OCI-M1 (cell line): ENCODE measurements around the gene PSTK.

Experiments
- DNase-seq: peaks from one replicate; lab custom pipeline; 2025; lab: John Stamatoyannopoulos, UW

Gene PSTK

GRCh38 chr10:122992031-122992585 is 11.9 kb downstream of the PSTK start:
- no peak for DNase-seq

GRCh38 chr10:122993797-122994336 is 13.7 kb downstream of the PSTK start:
- no peak for DNase-seq

GRCh38 chr10:122995936-122996335 is 15.7 kb downstream of the PSTK start:
- no peak for DNase-seq

GRCh38 chr10:122997864-122998263 is 17.7 kb downstream of the PSTK start:
- DNase-seq = no peak

GRCh38 chr10:122998360-122998917 is 18.2 kb downstream of the PSTK start:
- DNase-seq = no peak

- DNase-seq = no peak
Measured at GRCh38 chr10:122998934-122999333, 18.7 kb downstream of the PSTK start.

- no peak for DNase-seq
Measured at GRCh38 chr10:122999347-122999746, 19.1 kb downstream of the PSTK start.

- no peak for DNase-seq
Measured at GRCh38 chr10:123000155-123000554, 20.0 kb downstream of the PSTK start.

- DNase-seq = no peak
Measured at GRCh38 chr10:123001370-123001769, 21.2 kb downstream of the PSTK start.

GRCh38 chr10:123004298-123004697 is 24.1 kb downstream of the PSTK start:
- DNase-seq = no peak

GRCh38 chr10:123007558-123008354 is 27.6 kb downstream of the PSTK start:
- peak; percentile 85 for DNase-seq

GRCh38 chr10:123008355-123009104 is 28.3 kb downstream of the PSTK start, which contains the start of the genes ACADSB and IKZF5:
ACADSB (plus strand) TSS chr10:123009006; CDS start chr10:123009030, 24 bp downstream.
IKZF5 (minus strand) TSS chr10:123008795; CDS start chr10:122998625, 10,170 bp downstream.
- peak; percentile 98 for DNase-seq

GRCh38 chr10:123009105-123009820 is 29.1 kb downstream of the PSTK start:
- peak; percentile 73 for DNase-seq

GRCh38 chr10:123011987-123012386 is 31.8 kb downstream of the PSTK start:
- DNase-seq = no peak

GRCh38 chr10:123013456-123014419 is 33.5 kb downstream of the PSTK start:
- DNase-seq = no peak

GRCh38 chr10:123014772-123015171 is 34.6 kb downstream of the PSTK start:
- DNase-seq = no peak

- DNase-seq = no peak
Measured at GRCh38 chr10:123016228-123016627, 36.0 kb downstream of the PSTK start.

GRCh38 chr10:123017421-123018165 is 37.4 kb downstream of the PSTK start:
- no peak for DNase-seq

GRCh38 chr10:123018531-123018930 is 38.3 kb downstream of the PSTK start:
- DNase-seq = no peak

- no peak for DNase-seq
Measured at GRCh38 chr10:123019264-123019663, 39.1 kb downstream of the PSTK start.
